SHP77 treated with DMSO at 0.1 percent for 48 hours (cell line): ENCODE results near the gene THAP3.
"Not testable (repeated sequence)": the region's sequence is repeated elsewhere in the genome, so short reads cannot be mapped to it uniquely, and the experiment has no call there.

Experiments used
- DNase-seq: peaks from one replicate; lab custom pipeline; 2025; lab: John Stamatoyannopoulos, UW

The THAP3 gene

DNA sequence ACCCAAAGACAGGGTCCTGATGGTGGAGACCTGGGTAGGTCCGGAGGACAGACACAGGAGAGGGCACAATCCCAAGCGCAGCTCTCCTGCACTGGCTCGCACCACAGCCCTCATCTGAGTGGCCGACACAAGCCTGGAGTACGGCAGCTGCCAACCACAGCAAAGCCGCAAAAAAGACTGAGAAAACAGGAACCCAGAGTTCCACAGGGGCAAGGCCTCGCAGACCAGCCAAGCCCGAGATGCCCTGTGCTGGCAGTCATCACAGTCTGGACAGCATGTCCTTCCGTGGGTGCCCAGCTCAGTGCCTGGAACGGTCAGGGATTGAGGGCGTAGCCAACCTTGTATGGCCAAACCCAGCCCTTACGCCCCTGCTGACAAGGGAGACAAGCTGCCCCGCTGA is 33.4 kb upstream of the THAP3 start:
- DNase-seq = no peak

DNA sequence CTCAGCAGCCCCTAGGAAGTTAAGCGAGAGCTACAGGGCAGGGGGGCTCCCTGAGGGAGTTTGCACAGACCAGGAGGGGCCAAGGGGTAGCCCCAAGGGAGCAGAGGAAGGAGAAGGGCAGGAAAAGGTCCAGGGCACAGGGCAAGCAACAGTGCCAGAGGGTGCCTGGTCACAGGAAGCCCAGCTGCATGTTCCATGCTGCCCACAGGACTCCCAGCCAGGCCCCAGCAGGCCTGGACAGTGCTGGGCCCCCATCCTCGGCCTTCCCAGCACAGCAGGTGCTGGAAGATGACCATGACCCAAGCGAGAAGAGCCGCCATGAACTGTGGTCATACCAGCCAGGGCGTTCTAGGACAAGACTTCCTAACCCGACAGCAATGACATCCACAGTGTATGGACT is 33.0 kb upstream of the THAP3 start:
- DNase-seq = no peak

GRCh38 chr1:6592441-6592840 is 32.2 kb upstream of the THAP3 start:
- no peak for DNase-seq

DNA sequence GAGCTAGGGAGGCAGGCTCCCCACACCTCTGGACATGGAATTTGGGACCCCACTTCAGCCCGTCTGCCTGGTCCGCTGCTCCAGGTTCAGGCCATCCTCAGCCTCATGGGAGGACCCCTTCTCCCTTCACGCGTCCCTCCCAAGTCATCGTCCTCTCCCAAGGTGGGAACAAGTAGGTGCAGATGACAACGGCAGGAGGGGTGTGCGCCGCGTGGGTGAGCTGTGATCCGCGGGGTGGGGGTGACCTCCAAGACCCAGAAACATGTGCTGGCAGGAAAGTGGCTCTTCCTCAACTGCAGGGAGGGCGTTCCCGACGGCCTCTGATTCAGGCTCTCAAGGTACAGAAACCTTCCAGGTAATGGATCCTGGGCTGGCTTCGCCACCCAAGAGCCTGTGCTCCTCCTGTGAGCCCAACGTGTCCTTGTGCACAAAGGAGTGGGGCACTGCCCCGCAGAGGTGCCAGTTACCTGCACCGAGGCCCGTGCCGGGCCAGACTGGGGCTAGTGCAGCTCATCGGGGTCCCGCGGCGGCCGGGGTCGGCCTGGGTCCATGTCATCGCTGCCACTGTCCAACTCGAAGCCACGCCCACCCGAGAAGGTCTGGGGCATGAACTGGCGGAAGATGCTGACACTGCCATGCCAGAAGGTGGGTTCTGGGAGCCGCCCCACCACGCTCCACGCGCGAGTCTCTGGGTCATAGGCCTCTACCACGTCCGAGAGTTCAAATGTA is 31.6 kb upstream of the THAP3 start:
- DNase-seq = no peak

GRCh38 chr1:6593810-6594209 is 30.9 kb upstream of the THAP3 start:
- no peak for DNase-seq

- DNase-seq = no peak
These were observed 29.5 kb upstream of the THAP3 start for GRCh38 chr1:6594977-6595740.

GRCh38 chr1:6596351-6596750 is 28.3 kb upstream of the THAP3 start:
- DNase-seq = no peak

GRCh38 chr1:6596886-6597776 is 27.5 kb upstream of the THAP3 start:
- DNase-seq = no peak

DNA sequence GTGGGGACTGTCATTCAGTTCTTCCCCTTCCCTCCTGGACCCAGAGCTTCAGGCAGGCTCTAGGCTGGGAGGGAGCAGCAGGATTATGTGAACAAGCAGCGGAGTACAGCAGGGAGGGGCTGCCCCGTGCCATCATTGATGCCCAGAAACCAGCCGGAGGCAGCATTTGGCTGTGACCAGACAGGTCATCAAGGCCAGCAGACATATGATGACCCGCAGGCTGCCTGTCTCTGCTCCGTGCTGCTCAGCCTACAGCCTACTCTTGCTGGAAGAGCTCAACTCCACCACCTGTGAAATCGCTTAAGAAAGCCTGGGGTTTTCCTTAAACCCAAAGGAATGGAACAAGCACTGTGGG is 26.9 kb upstream of the THAP3 start:
- no peak for DNase-seq

- no peak for DNase-seq
These were observed 25.3 kb upstream of the THAP3 start for GRCh38 chr1:6599141-6599975.

GRCh38 chr1:6599991-6600390 is 24.7 kb upstream of the THAP3 start:
- not testable (repeated sequence) for DNase-seq

- DNase-seq = no peak
These were observed 24.1 kb upstream of the THAP3 start for GRCh38 chr1:6600410-6601048.

- DNase-seq = no peak
These were observed 23.4 kb upstream of the THAP3 start for GRCh38 chr1:6601049-6601922.

DNA sequence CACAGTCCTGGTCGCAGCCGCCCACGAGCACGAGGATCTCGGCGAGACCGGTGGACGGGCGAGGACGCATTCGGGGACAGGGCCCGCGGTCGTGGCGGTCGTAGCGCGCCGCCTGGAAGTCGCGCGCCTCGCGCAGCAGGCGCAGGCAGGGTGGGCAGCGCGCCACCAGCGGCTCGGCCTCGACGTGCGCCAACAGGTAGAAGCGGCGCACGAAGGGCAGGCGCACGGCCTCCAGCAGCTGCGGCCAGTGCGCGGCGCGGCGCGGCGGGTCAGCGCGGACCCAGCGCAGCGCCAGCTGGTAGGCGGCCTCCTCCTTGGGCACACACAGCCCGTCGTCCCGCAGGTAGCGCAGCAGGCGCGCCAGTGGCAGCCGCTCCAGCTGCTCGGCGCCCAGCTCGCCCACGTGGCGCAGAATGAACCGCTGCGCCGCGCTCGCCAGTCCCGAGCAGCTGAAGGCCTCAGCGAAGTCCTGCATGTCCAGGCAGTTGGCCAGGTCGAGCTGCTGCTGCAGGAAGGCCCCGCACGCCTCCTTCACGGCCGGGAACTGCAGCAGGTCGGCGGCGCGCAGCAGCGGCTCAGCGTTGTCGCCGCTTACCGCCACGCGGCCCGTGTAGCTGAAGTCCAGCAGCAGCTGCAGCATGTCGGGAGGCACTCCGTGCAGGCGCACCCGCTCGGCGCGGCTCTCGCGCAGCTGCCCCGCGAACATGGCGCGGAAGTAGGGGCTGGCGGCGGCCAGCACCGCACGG is 22.6 kb upstream of the THAP3 start:
- DNase-seq = no peak

DNA sequence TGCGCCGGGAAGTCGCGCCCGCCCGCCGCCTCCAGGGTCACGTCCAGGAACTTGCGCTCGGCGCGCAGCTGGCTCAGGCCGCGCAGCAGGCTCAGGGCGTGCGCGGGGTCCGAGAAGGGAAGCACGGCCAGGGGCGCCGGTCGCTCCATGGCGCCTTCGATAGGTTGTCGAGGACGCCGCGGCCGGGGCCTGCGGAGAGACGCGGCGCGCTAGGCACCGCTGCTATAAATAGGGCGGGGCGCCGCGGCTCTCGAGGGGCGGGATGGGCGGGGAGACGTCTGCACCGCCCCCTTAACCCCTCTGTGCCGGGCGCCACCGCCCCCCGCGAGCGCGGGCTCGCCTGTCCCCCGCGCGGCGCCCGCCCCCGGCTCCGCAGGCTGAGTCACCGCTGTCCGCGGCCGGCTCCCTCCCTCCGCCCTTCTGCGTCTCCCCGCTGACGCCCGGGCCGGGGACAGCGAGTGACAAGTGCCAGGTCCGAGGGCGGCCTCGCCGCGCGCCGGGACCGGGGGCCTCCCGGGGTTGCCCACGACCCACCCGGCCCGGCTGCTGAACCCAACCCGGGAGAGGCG is 21.9 kb upstream of the THAP3 start, which contains the start of gene KLHL21:
KLHL21 (minus strand) TSS at position 201 of the 569 bp plus-strand sequence; CDS start at position 149, 52 bp downstream.
- peak; percentile 58 for DNase-seq

DNA sequence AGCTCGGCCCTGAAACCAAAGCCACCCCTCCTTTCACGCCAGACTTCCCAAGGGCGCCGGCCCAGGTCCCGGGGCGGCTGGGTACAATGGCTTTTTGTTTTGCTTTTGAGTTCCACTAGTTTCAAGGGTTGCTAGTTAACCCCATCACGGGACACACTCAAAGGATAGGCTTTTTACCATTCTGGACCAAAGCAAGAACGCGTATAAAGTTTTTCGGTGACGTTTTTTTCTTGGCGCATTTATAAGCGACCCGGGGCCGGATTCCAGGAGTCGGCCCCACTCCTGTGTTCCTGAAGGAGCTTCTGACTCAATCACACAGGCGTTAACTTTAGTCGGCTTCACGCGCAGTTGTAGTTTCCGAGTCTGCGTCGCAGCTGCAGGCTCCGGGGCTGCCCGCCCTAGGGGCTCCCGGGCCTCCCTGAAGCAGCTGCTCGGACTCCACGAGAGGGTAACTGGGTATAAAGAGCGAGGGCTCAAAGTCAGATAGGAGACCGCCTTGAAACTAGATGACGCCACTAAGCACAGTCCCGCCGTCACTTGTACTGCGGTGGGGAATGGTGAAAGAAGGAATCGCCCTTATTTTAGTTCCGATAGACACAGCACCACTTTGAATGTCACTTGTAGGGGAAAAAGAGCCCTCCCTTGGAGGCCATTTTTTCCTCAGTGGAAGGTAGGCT is 21.3 kb upstream of the THAP3 start:
- DNase-seq = no peak

DNA sequence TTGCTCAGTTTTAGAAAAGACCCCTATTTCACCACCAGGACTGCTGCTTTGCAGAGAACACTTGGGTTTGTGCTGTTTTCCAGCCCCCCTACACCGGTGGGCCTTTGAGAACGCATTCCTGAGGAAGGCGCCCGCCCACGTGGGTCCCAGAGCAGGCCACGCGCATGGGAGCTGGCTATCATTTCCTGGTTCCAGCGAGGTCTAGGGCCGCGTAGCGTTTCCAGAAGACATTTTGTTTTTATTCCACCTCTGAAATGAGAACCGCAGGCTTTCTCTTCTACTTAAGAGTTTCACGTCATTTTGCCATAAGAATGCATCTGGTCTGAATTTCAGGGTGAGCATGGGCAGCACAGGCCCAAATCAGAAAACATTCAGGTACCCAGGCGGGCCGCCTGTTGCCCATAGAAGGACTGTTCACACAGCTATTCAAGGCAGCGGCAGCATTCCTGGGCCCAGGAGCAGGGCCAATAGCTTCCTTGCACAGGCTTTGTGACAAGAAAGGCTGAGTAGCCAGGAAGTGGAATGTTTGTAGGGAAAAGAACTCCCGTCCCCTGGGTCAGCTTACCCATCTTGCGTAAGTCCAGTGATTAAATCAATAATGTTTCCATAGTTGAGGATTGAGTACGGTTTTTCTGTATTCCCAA is 20.6 kb upstream of the THAP3 start:
- no peak for DNase-seq
